ENCODE results near the gene EIF4E1B.
"Not testable (repeated sequence)": the region's sequence is repeated elsewhere in the genome, so short reads cannot be mapped to it uniquely, and the experiment has no call there.

The EIF4E1B gene, protein sequence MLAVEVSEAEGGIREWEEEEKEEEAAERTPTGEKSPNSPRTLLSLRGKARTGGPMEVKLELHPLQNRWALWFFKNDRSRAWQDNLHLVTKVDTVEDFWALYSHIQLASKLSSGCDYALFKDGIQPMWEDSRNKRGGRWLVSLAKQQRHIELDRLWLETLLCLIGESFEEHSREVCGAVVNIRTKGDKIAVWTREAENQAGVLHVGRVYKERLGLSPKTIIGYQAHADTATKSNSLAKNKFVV

GRCh38 chr5:176629853-176630680 is at the start of gene EIF4E1B, which contains the start of gene SNCB:
EIF4E1B (plus strand) TSS chr5:176630675; CDS start chr5:176642788, 12,113 bp downstream.
SNCB (minus strand) TSS chr5:176630534; CDS start chr5:176629654, 880 bp downstream.
- no peak for DNase-seq

DNA sequence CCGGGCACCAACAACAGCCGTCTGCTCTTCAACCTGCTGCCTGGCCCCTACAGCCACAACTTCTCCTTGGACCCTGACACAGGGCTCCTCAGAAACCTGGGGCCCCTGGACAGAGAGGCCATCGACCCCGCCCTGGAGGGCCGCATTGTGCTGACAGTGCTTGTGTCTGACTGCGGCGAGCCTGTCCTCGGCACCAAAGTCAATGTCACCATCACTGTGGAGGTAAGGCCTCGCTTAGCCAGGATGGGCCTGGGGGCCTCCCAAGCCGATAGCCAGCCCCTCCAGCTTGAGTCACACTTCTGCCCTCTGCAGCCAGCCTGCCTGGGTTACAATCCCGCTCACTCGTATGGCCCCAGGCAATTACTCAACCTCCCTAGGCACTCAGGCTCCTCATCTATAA is 49.1 kb upstream of the EIF4E1B start:
- DNase-seq: no peak

DNA sequence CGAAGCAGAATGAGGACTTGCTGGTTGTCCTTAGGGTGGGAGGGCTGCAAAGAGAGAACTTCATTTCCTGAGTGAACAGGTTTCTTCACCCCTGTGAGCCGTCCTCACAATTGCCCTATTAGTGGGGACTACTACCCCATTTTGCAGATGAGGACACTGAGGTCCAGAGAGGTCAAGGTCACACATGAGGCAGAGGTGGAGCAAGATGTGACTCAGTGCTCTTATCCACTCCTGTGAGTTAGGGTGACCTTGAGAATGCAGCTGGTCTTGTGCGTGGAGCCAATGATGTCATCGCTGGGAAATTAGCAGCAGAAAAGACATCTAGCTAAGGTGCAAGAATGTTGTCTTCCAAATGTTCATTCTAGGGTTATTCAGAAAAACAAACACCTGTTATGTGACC is 47.4 kb upstream of the EIF4E1B start:
- DNase-seq: no peak

DNA sequence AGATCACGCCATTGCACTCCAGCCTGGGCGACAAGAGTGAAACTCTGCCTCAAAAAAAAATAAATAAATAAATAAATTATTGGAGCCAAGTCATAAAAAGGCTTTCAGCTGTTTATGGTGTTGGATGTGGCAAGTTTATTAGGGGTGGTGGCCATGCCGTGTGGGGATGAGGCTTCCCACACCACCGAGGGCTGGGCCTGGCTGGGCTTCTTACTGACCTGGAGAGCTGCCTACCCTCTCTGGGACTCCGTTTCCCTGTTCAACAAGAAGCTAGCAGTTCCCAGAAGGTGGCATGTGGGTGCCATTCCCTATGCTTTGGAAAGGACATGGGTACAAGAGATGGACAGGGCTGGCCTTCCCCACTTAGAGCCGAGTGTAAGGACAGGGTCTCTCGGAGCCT is 43.1 kb upstream of the EIF4E1B start:
- DNase-seq: no peak

DNA sequence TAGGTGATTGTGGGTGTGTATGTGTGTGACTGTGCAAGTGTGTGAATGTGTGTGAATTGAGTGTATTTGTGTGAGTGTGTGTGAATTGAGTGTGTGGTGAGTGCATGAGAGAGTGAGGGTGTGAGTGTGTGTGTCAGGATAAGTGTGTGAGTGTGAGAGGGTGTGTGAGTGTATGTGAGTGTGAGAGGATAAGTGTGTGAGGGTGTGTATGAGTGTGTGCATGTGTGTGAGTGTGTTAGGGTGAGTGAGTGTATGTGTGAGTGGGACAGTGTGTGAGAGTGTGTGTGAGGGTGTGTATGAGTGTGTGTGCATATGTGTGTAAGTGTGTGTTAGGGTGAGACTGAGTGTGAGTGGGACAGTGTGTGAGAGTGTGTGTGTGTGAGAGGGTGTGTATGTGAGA is 42.2 kb upstream of the EIF4E1B start:
- no peak for DNase-seq

DNA sequence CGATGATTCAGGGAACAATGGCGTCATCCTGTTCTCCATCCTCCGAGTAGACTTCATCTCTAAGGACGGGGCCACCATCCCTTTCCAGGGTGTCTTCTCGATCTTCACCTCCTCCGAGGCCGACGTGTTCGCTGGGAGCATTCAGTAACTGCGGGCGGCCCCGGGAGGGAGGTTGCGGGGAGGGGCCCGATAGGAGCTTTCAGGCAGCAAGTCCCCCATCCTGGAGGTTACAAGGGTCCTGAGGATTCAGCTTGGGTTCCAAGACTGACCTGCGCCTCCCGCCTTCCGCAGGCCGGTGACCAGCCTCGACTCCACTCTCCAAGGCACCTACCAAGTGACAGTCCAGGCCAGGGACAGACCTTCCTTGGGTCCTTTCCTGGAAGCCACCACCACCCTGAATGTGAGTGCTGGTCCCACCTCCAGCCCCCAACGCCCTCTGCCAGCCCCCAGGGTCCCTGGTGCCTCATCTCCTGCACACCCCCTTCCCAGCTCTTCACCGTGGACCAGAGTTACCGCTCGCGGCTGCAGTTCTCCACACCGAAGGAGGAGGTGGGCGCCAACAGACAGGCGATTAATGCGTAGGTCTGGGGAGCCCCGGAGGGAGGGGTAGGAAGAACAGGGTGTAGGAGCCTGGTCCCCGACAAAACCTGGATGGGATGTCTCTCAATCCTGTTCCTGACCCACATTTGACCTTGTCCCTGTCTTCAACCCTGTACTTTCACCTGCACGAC is 41.3 kb upstream of the EIF4E1B start:
- DNase-seq: no peak

- DNase-seq: no peak
Measured at GRCh38 chr5:176590035-176590717, 40.3 kb upstream of the EIF4E1B start.

GRCh38 chr5:176591667-176592066 is 38.8 kb upstream of the EIF4E1B start:
- not testable (repeated sequence) for DNase-seq

GRCh38 chr5:176592573-176592972 is 37.9 kb upstream of the EIF4E1B start:
- no peak for DNase-seq

DNA sequence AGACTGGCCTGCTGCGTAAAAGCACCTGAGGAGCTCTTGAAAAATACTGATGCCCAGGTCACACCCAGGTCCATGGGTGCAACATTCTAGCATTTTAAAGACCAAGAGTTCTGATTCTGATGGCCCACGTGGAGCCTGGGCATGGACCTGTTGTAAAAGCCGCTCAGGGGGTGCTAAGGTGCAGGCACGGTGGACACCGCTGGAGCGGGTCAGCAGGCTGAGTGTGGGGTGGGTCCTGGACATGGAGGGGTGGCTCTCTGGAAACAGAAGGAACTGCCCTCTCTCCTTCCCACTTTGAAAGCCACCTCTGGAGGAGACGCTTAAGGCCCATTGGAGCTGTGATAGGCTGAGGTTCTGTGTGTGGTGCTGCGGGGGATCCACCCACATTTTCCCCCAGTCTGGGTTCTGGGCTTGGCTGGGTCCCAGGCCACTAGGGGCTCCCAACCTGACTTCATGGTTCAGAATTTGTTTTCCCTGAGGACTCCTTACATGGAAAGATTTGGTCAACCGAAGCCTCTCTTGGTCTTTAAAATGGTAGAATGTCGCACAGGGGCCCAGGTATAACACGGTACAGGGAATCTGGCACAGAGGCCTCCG is 37.1 kb upstream of the EIF4E1B start:
- no peak for DNase-seq

GRCh38 chr5:176594554-176594953 is 35.9 kb upstream of the EIF4E1B start:
- no peak for DNase-seq

DNA sequence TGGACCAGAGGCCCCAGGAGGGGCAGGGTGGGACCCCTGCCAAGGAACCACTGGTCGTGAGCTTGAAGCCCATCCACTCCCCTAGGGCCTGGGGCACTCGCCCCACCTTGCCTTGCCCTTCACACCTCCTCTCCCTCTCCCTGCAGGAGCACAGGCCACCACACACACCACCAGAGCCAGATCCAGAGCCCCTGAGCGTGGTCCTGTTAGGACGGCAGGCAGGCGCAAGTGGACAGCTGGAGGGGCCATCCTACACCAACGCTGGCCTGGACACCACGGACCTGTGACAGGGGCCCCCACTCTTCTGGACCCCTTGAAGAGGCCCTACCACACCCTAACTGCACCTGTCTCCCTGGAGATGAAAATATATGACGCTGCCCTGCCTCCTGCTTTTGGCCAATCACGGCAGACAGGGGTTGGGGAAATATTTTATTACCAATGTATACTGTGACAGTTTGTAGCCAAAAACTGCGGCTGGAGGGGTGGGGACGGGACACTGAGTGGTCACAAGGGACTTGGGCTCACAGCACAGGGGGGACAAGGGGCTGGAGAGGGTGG is 35.0 kb upstream of the EIF4E1B start:
- DNase-seq: no peak

- no peak for DNase-seq
Measured at GRCh38 chr5:176596069-176596644, 34.3 kb upstream of the EIF4E1B start.

GRCh38 chr5:176596689-176597416 is 33.6 kb upstream of the EIF4E1B start:
- no peak for DNase-seq

- no peak for DNase-seq
Measured at GRCh38 chr5:176597417-176598389, 32.8 kb upstream of the EIF4E1B start.

DNA sequence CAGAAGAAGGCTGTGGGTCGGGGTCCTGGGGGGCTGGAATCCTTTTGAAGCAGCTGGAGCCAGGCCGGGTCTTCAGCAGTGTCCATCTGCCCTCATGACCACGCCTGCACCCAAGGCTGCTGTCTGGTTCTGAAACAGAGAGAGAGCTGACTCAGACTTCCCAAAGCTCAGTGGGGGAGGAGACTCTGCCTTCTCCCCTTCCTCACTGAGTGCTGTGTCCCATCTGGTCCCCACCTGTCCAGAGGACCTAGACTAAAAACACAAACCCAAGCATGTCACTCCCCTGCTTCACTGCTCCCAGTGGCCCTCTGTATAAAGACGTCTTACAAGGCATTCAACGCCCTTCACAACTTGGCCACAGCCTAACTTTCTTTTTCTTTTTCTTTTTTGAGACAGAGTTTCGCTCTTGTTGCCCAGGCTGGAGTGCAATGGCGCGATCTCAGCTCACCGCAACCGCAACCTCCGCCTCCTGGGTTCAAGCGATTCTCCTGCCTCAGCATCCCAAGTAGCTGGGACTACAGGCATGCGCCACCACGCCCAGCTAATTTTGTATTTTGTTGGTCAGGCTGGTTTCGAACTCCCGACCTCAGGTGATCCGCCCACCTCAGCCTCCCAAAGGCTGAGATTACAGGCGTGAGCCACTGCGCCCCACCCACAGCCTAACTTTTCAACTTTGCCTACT is 30.6 kb upstream of the EIF4E1B start:
- DNase-seq: not testable (repeated sequence)

DNA sequence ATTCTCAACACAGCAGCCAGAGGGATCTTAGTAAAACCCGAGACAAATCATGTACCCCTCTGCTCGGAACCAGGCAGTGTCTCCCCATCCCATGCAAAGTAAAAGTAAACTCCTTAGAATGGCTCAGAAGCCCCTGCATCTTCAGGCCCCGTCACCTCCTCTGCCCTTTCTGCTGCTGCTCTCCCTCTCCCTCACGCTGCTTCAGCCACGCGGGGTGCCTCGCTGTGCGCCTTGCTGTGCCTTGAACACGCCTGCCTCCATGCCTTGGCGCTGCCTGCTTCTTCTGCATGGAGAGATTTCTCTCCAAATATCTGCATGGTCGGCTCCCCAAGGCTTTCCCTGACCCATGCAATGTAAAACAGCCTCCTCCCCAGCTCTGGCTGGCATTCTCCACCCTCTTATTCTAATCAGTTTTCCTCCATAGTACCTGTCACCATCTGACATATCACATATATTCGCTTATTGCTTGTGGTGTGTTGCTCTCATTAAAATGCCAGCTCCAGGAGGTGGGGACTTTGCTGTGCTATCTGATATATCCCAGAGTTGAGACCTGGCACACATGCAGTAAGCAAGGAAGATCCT is 28.5 kb upstream of the EIF4E1B start:
- no peak for DNase-seq

DNA sequence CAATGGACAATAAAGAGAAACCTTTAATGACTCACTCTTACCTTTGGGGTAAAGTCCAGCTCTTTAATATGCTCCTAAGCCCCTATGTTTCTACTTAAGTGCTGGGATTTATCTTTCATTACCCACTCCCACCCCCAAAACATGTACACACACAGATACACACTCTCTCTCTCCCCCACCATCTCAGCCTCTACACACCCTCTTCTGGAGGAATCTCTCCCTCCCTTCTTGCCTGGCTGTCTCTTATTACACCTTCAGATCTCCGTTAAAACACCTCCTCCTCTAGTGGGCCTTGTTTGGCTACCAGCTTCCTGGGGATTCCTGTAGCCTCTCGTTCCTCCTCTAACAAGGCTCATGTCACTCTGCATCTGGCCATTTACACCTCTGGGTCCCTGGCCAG is 27.4 kb upstream of the EIF4E1B start:
- DNase-seq: no peak

DNA sequence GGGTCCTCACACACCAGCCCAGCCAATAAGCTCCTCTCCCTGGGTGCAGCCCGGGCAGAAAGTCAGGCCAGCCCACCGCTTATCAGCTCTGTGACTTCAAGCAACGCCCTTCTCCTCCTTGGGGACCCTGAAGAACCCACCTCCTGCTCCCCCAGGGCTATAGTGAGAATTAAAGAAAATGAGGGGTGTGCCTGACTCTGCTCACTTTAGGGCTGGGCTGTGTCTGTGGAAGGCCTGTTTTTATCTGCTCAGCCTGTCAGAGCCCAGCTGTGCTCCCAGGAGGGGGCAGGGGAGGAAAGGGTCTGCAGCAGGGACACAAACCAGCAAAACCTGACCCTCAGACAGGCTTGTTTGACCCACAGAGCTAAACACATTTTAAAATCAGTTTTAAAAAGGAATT is 24.4 kb upstream of the EIF4E1B start:
- DNase-seq: no peak

All from NCI-H1436 treated with DMSO at 0.1 percent for 48 hours (cell line).